H1 (cell line): ENCODE results near the gene ARFGEF3.

Source experiments
- ATF3 ChIP-seq: IDR thresholded peaks from 2 replicates; pipeline ENCODE4 v1.6.1; 2011; ENCODE audit warnings: low read depth, mild to moderate bottlenecking, low read length; ENCODE audit not compliant: insufficient read depth
- CHD2 ChIP-seq: IDR thresholded peaks from 2 replicates; pipeline ENCODE4 v1.6.1; 2012; ENCODE audit warnings: low read length, improper control_type of control experiment
- CTCF ChIP-seq, 3 experiments: IDR thresholded peaks; 1 replicate in 2 of 3; 2 replicates in 1 of 3; pipeline versions ENCODE4 v1.5.1 to v1.6.1; 2011; ENCODE audit warnings: low read length in 3 of 3, mild to moderate bottlenecking in 3 of 3, inconsistent platforms in 2 of 3, low read depth in 1 of 3, moderate library complexity in 1 of 3; ENCODE audit not compliant: insufficient read depth in 1 of 3; ENCODE audit errors: control extremely low read depth in 1 of 3
- EP300 ChIP-seq, 2 experiments: IDR thresholded peaks; 1 replicate in 1 of 2; 2 replicates in 1 of 2; pipeline ENCODE4 v1.6.1; 2011 to 2012; ENCODE audit warnings: low read depth in 2 of 2, low read length in 2 of 2, mild to moderate bottlenecking in 2 of 2, borderline replicate concordance in 1 of 2, inconsistent platforms in 1 of 2, moderate library complexity in 1 of 2
- JUND ChIP-seq: IDR thresholded peaks from 2 replicates; pipeline ENCODE4 v1.6.1; 2011; ENCODE audit warnings: mild to moderate bottlenecking, improper control_type of control experiment, low read length
- MAX ChIP-seq: IDR thresholded peaks from 2 replicates; pipeline ENCODE4 v1.6.1; 2012; ENCODE audit warnings: inconsistent platforms
- NRF1 ChIP-seq: IDR thresholded peaks from 2 replicates; pipeline ENCODE4 v1.6.1; 2011; ENCODE audit warnings: mild to moderate bottlenecking, low read depth, low read length, improper control_type of control experiment
- RBBP5 ChIP-seq: IDR thresholded peaks from 2 replicates; pipeline ENCODE4 v1.7.1; 2012; ENCODE audit warnings: low read depth, mild to moderate bottlenecking, inconsistent platforms, low read length, moderate library complexity, borderline replicate concordance
- RNF2 ChIP-seq: fragments of 200-900, 300-1000 bp; sonication (generic); IDR thresholded peaks from 2 replicates; pipeline ENCODE4 v1.7.1; 2016; ENCODE audit warnings: borderline replicate concordance, low read depth, mild to moderate bottlenecking, antibody characterized with exemption, low read length; ENCODE audit not compliant: poor library complexity, severe bottlenecking; ENCODE audit errors: missing control alignments
- SIN3A ChIP-seq, 2 experiments: IDR thresholded peaks in 1 of 2; conservative IDR thresholded peaks in 1 of 2; 2 replicates each; pipeline ENCODE4 v1.6.1; 2011 to 2012; ENCODE audit warnings: low read length in 2 of 2, improper control_type of control experiment in 1 of 2, low read depth in 1 of 2, mild to moderate bottlenecking in 1 of 2
- TAF1 ChIP-seq: IDR thresholded peaks from 2 replicates; pipeline ENCODE4 v1.6.1; 2011; ENCODE audit warnings: mild to moderate bottlenecking, low read depth, low read length
- TAF7 ChIP-seq: optimal IDR thresholded peaks from 2 replicates; pipeline ENCODE3; 2011; ENCODE audit warnings: low read depth, mild to moderate bottlenecking, inconsistent platforms, low read length, moderate library complexity, borderline replicate concordance

- TF ChIP-seq JUND = no peak
- no peak for TF ChIP-seq TAF1
- TF ChIP-seq MAX = no peak
- no peak for TF ChIP-seq NRF1
- TF ChIP-seq ATF3 = peak; percentile 5; the same call in 1 of the 2 replicates
- peak; percentile 34 to 57 (median 51); a peak in 3 of 4 replicates for TF ChIP-seq CTCF (IDR thresholded peaks at IDR 0.05; ENCODE audit: control extremely low read depth in 1 of 3, insufficient read depth in 1 of 3, low read depth in 1 of 3, low read length in 3 of 3)
- no peak for TF ChIP-seq SIN3A (conservative IDR thresholded peaks at IDR 0.05 in 1 of 2, IDR thresholded peaks at IDR 0.05 in 1 of 2; ENCODE audit: low read depth in 1 of 2, low read length in 2 of 2)
- no peak for TF ChIP-seq RNF2
- no peak for TF ChIP-seq CHD2
- no peak for TF ChIP-seq EP300 (IDR thresholded peaks at IDR 0.05; ENCODE audit: borderline replicate concordance in 1 of 2, low read depth in 2 of 2, low read length in 2 of 2)
- TF ChIP-seq TAF7 = no peak
- no peak for TF ChIP-seq RBBP5
Measured at GRCh38 chr6:138129190-138129589, 32.5 kb upstream of the ARFGEF3 start.
